ENCODE measurements around the gene OPA1.
A peak's percentile ranks its signal among the peaks of the same experiment; 100 is the strongest.

Gene OPA1

DNA sequence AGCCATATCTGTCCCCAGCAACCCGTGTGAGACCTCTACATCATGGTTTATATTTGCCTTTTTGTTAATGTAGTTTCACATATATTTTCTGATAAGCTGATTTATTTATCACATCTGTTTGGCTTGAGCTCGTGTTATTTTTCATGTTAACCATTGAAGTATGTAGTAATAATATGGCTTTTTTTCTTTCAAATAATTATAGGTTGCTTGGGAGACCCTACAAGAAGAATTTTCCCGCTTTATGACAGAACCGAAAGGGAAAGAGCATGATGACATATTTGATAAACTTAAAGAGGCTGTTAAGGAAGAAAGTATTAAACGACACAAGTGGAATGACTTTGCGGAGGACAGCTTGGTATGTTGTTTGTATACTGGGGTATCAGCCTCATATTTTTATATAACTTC, 63.9 kb downstream of the OPA1 start:
- DNase-seq, result no peak

DNA sequence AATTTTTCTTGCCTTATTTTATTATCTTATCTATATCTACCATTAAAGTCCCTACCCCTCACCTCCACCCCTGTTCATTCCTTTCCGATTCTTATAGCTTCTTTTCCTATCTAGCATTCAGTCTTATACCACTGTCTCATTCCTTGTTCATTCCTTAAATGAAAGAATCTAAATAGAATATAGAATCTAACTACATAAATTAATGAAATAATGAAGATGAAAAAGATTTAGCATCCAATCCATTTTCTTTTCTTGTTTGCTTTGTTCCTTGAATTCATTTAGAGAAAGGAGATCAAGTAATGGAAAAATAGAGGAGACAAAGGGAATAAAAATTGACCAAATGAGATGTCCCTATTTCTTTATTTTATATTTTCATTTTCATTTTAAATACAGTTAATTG, 67.2 kb downstream of the OPA1 start:
- no peak for DNase-seq

DNA sequence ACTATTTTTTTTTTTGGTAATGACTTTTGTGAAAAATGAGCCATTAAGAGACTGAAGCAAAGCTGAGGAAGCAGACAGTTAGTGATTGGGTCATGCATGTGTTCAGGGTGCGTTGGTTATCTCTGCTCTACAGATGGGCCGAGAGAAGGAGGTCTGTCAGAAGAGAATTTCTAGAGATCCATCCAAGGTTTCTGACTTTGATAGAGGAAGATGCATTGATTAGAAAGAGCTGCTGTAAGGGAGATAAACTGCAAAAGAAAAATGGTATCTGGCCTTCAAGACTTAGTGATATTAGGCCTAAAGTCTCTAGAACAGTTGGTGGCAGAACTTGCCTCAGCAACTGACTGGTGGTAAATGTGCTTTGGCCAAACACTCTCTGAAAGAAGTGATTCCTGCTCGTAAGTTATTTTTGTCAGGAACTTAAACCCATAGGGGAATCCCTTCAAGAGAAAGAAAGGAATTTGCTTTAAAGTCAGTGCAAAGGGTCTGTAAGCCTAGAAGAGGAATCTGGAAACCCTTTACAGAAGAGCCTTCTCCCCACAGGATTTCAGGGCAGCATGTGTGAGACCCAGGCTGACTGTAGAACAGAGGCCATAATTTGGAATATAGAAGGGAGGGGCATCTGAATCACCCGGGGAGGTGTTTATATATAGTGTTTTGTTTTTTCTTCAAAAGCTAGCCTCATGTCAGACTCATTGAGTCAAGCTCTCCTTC, 67.8 kb downstream of the OPA1 start:
- DNase-seq, result no peak

DNA sequence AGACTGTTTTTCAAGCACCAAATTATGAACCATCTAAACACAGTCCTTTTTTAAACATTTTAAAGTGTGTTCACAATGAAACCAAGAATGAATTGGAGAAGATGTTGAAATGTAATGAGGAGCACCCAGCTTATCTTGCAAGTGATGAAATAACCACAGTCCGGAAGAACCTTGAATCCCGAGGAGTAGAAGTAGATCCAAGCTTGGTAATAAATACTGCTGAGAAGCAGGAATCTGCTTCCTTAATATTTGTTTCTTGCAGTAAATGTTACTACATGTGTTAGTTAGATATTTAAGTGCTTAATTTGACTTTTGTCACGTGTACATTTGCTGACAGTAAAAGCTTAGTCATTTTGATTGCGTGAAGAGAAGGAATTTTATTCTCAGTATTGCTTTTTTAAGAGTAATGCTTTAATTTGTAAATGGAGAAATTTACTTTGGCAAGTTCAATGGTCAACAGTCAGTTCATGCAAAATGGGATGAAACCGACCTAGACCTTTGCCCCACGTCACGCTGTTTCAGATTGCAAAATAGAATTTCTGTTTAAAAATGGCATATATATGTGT, 69.8 kb downstream of the OPA1 start:
- DNase-seq, result no peak

DNA sequence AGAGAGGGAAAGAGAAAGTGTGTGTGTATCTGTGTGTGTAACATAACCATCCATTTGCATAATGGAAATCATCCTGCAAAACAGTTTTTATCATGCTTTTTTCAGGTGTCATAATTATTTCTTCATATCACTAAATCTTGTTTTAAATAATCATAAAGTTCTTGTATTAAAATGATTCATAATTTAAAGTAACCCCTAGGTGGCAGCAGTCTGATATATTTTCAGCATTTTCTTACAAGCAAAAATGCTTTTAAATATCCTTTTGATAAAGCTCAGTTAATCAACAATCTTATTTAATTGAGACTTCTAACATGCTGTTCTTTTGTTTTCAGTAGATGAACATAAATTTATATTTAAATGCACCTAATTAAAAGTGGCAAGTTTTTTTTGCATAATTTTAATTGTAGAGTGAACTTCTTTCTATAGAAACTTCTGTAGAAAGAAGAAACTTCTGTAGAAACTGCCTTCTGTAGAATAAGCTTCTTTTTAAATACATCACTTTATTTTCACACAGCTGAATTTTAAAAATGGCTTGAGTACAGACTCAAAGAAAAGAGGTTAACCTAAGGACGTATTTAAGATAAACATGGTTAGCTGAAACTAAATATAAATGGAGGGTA, 72.5 kb downstream of the OPA1 start:
- DNase-seq, result peak; percentile 13

DNA sequence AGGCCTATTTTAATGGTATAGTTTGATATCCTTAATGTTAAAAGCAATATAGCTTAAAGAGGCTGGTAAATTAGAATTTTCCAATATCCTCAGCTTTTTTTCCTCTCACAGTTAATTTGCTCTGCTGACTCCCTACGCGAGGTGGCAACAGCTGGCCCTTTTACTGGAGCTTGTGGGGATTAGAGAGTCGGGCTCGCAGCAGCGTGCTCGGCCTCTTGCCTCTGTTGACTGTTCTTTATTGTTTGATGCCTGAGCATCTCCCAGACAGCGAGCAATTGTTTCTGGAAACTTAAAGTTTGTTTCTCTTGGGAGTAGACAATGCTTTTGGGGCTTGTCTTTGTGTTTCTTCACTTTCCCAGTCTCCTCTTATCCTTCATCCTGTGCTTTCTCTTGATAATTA, 80.8 kb downstream of the OPA1 start:
- DNase-seq, result no peak

DNA sequence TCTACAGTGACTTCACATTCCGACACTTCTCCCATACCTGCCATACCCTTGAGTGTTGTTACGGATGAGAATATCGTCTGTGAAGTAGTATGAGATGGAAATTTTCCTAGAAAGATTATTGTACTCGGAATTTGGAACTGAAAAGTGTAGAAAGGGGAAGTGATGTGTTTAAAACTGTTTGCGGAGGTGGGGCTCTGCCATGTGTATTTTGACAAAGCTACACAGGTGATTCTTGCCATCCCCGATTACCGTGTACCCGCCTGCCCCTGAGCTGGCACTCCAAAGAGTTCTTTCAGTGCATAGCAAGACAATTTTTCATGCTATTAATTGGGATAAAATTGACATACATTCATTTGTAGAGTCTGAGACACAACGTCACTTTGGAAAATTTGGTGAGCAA, 81.7 kb downstream of the OPA1 start:
- DNase-seq, result no peak

DNA sequence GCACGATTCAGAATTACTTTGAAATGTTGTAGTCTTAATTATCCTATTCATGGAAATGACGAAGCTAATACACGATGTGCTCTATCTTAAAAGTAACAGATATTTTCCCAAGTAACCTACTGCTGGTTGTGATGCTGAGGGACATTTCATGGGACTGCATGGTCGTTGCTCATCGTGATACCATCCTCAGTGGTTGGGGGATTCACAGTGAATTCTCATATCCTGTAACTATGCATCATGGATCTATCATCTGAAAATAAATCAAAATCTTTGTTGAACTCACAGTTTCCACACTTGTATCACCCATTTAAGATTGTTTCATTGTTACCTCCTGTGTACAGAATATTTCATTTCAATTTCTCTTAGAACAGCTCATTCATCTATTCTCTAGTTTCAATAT, 84.7 kb downstream of the OPA1 start:
- DNase-seq, result peak; percentile 3

DNA sequence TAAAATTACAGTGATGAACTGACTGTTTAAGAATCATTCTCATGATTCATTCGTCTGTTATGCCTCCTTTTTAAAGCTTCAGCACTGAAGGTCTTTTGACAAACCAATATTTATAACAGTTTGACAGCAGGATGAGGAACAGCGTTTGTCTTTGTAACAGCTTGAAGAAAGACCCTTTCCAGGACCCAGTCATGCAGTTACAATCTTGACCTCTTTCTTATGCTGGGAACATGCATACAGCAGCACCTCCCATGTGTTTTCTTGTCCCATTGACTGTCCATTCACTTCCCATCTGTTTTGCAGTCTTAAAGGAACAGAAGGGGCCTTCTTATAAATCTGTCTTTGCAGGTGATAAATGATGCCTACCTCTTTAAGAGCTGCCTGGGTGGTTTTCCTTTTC, 87.2 kb downstream of the OPA1 start:
- DNase-seq, result no peak

DNA sequence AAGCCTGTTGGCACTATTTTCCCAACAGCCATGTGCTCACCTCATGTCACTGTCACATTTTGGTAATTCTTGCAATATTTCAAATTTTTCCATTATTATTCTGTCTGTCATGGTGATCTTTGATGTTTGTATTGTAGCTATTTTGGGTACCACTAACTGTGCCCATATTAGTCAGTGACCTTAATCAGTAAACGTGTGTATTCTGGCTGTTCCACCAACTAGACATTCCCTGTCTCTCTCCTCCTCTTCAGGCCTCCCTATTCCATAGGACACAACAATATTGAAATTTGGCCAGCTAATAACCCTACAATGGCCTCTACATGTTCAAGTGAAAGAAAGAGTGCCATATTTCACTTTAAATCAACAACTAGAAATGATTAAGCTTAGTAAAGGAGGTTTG, 88.6 kb downstream of the OPA1 start:
- no peak for DNase-seq

DNA sequence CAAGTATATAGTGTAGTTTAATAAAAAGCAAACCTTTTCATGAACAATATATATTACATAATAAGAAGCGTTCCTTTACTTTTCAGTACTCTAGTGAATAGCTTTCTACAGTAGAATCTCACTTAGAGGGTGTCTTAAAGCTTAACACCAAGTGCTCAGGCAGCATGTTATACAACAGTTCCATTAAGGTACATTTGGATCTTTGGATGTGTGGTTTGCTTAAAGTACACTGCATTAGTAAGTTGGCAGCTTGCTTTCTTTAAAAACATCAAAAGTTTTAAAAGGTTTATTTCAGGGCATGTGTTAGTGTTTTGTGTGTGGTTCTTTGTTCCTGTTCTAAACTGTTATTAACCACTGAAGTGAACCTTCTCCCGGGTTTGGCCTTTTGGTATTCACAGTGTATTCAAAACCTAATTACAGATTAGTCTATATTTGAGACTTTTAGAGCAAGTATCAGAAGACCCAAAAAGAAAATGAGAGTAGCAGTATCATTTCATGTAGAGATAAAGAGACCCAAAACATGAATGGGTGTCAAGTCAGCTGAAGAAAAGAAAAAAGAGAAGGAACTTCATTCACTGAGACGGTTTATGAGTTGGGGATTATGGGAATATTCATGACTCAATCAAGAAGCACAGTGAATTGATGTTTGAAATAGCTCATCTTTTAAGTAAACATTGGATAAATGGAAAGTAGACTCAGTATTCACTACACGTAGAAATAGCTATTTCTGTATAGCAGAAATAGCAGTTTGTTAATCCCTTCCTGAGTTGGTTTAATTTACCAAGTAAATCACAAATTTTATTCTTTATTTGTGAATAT, 93.9 kb downstream of the OPA1 start:
- no peak for DNase-seq

DNA sequence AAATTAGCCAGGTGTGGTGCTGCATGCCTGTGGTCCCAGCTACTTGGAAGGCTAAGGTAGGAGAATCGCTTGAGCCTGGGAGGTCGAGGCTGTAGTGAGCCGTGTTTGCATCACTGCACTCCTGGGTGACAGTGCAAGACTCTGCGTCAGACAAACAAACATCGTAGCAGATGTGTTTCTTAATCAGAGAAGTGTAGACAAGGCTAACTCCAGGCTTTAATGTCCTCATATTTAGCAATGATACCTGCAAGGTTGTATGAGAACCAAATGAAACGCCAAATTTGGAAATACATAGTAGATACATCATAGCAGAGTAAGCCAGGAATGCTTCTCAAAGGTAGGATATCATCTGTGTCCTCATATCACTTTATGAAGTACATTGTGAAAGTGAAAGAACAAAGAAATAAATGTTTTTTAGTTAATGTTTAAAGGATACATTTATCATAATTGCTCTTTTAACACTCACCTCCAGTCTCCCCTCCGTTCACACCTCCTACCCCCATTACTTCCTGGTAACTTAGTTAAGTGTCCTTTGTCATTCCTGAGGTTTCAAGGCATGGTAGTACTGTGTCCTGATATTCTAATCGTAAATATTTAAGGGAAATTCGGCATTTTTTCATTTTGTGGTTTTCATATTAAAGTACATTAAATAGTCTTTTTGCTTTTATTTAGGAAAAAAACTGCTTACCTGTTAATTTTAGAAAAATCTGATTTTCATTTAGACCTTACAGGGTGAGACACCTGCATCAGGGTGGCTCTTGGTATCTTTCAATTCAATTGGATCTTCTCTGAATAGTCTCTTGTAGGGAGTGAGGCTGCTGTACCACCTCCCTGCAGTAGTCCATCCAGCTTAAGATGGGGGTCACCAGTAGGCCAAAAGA, 96.1 kb downstream of the OPA1 start:
- no peak for DNase-seq

DNA sequence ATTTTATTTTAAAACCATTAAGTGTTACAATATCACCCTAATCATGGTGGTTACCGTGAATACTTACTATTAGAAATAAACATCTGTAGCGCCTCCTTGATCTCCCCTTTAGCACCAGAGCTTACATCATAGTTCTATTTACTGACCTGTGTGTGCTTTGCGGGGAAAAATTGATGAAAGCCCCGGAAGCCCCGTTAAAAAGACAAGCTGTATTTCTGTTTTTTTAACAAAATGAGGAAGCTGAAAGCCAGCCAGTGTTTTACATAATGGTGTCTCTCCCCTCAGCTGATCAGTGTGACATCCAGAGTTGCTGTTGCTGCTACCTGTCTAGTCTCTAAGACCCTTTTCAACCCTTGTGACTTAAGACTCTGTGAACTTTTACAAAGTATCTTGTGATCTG, 100.8 kb downstream of the OPA1 start:
- no peak for DNase-seq

DNA sequence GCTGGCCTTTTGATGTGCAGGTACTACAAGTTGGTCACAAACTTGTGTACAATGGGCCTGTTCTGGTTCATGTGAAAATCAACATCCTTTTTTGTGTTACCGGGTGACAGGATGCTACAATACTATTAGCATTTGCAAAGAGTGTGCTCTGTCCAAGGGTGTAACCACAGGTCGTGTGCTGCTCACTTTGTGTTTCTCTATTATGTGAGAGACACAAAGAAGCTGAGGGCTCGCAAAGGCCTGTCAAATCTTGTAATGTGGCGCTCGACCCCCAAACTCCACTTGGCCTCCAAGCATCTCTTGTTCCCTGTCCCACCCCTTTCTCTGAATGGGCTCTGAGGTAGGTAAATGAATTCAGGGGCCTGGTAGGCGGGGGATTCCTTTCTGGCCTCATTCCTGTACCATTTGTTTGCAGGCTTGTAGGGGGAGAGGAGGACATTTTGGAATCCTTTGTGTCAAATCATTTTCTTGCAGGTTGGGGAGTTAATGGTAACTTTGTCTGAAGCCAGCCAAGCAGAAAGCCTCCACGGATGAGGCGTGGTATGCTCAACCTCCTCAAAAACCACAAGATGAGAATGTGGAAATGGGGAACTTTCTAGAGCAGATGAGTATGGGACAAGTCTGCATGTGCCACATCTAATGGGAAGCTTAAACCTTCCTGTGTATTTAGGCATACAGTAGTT, 109.1 kb downstream of the OPA1 start:
- DNase-seq, result no peak

DNA sequence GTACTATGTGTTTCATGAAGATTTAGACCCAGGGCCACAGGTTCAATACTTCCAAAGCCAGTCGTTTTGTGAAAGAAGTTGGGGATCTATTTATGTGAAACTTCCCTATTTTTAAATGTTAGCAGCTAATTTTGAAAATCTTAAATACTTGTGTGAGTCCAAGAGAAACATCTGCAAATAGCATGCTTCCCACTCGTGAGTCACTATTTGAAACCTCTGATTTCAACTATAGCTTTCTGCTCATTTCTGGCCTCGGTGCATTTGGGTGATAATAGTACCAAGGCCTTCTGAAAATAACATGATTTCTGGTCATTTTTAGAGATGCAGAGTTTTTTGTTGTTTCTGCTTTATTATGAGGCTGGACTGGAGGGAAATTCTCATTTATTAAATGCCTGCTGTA, 110.0 kb downstream of the OPA1 start:
- no peak for DNase-seq

DNA sequence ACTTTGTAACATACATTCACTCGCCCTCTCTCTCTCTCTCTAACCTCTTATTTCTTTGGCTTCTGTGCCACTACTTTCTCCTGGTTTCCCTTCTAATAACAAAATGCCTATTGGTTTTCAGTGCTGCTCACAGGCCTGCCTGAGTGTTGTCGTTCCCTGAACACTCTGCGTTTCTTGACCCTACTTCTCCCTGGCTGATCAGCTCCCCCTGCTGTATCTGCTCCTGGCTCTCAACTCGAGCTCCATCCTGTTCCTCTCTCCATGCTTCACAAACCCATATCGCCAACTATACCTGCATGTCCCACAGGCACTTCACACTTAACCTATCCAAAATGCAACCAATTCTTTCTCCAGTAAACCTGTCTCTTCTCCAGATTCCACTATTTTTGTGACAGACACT, 111.4 kb downstream of the OPA1 start:
- DNase-seq, result no peak

DNA sequence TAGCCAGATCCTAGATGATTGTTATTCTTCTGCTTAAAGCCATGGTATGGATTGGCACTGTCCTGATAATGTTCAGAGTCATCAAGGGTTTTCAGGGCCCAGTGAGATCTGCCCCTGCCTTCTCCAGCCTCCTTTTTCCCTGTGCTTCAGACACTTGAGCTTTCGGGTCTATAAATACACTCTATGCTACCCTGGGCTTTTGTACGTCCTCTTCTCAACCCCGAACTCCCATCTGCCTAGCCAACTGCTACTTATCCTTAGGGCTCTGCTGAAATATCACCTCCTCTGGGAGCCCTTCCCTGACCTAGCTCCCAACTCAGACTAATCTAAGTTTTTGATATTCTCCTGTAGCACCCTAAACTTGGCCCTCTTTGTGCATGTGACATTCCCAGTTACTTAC, 115.3 kb downstream of the OPA1 start:
- DNase-seq, result no peak

DNA sequence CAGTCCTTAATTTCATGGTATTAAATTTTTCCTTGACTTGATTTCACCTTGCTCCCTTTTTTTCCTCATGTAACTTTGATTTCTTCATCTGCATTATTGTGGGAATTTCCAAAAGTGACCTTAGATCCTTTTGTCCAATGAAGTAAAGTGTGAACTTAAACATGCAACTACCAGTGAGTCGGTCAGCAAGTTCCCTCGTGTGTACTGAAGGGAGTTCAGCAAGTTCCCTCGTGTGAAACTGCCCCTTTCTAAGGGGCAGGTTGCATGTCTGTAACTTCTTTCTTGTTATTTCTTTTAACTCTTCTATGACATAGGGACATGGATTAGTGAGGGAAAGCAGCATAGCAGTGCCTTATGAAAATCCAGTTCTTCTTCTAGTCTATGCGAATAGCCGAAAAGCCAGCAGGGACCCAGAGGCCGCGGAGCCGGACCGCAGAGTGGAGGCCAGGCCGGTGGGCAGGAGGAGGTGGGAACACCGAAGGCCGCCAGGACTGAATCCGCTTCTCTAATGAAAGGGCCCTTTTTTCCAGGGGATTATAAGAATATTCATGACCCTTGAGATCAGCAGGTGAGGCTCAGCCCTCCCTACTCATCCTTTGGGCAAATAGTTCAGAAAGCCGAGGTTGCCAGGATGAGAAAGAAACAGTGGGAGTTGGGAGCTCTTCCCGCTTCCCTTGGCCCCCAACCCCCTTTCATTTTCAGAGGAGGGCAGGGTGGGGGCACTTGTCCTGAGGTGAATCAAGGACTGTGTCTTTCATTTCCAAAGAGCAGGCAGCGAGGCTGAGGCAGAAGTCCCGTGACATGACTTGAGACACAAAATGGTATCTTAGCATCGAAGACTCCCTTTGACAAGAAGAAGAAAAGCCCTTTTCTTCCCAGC, 117.5 kb downstream of the OPA1 start:
- DNase-seq, result no peak

DNA sequence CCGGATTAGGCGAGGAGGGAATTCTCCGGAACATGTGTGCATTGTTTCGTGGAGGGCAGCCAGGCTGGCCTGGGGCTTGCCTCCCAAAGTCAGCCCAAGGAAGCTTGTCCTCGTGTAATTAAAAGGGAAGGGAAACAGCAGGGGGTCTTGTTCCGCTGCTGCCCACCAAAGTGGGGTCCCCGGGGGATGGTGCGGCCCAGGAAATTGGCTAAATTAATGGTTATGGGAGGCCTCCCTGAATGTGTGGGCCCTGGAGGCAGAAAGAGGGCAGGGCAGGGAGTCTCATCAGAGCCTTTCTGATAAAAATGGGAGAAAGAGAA, 118.1 kb downstream of the OPA1 start:
- DNase-seq, result no peak

DNA sequence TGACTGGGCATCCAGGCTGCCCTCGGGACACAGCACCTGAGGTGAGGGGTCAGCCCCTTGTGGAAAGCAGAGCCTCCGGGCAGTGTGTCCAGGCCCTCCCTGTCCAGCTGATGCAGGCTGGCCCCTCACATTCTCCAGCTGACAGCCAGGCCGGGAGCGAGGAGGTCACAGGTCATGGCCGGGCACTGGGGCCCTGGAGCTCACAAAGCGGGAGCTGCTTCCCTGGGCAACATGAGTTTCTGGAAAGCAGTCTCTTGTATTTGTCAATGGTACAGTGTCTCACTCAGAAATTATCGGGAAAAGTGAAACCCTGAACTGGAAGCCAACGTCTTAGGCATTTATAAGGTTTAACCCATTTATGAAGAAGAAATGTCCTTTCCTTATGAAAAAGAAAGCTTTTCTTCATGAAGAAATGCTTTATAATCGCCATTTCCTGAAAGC, 118.5 kb downstream of the OPA1 start:
- no peak for DNase-seq

DNA sequence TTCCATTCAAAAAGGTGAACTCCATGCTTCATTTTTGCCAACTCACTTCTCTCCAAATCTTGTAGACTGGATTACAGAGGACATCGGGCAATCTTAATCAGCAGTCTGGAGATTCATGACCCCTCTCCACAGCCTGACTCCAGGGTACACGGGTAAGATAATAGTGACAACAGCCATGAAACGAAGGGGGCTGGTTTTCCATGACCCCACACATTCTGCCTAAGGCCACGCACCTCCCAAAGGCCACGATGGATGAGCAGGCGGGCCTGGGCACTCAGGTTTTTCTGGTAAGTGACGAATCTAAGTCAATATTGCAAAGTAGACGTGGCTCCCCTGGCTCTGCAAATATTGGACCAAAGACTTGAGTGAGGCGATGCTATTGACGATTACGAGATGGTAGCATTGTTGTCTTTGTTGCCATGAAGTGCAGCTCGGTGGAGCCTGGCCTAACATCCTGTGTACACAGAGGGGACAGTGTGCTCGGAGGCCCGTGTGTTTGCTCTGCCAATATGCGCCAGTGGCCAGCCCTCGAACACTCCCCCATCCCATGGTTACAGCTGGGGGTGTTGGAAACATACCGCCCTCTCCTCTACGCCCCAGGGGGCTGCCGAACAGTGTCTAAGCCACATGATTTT, 119.1 kb downstream of the OPA1 start:
- DNase-seq, result no peak
